T follicular helper cell (primary cell): ENCODE measurements around the gene FZR1.

Experiments
- DNase-seq: peaks from one replicate; pipeline ENCODE4 v3.0.0-alpha.2; 2020; ENCODE audit warnings: low read depth

FZR1 gene

DNA sequence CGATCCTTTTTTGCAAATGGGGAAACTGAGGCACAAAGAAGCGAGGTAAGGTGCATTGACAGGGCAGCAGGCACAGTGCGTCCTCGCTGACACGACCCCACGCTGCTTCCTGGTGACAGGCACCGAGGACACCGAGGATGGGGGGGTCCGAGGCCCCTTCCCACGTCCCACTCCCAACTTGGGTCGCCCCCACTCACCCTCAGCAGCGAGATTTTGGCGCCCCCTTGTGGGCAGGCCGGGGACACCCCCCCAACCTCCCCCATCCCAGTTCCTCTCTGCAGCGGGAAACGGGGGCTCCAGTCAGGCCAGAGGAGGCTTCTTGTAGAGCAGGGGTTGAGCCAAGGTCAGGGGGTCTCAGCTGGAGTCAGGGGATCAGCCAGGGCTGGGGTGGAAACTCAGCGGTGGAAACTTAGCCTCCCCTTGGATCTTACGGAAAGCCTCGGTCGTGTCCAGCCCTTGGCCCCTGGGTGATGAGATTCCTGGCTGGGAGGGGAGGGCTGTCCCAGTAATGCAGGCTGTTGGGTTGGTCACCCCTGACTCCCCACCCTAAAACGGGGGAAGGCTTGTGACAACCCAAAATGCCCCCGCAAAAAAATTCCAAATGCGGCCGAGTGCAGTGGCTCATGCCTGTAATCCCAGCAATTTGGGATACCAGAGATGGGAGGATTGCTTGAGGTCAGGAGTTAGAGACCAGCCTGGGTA, 34.0 kb upstream of the FZR1 start:
- no peak for DNase-seq

DNA sequence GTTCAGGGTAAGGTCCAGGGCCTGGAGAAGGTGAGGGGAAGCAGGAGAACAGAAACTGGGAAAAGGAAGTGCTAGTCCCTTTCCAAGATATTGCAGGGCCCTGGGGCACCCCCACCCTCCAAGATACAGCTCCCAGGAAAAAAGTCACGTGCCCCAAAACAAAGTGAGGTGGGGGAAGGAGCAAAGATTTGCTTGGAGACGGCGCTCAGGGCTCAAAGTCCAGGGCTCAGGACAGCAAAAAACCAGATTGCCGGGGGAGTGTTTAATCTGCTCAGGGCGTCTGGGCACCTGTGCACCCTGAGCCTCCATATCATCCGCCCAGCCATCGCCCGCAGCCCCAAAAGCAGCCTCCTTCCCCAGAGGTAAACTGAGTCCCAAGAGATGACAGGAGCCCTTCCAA, 32.1 kb upstream of the FZR1 start:
- no peak for DNase-seq

DNA sequence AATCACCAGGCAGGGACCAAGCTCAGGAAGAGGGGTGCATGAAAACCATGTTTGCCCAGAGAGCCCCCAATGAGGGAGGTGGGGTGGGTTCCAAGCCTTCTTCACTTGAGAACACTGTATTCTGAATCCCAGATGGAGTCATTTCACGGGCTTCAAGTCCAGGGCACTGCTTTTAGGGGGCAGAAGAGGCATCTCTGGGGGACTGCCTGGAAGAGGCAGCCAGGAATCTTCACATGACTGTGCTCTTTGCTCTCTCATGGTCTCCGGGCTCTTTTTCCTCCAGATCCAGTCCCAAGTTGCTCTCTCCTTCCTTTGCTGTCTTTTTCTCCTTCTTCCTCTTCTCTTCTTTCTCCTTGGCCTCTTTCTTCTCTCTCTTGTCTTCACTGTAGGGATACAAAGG, 31.5 kb upstream of the FZR1 start:
- no peak for DNase-seq

DNA sequence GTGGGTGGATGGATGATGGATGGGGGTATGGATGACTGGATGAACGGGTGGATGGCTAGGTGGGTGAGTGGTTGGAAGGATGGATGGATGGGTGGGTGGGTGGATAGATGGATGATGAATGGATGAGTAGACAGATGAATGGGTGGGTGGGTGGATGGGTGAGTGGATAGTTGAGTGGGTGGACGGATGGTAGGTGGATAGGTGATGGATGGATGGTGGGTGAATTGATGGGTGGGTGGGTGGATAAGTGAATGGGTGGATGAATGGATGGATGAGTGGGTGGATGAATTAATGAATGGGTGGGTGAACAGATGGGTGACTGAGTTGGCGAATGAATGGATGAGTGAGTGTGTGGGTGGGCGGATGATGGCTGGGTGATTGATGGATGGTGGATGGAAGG, 30.7 kb upstream of the FZR1 start:
- no peak for DNase-seq

DNA sequence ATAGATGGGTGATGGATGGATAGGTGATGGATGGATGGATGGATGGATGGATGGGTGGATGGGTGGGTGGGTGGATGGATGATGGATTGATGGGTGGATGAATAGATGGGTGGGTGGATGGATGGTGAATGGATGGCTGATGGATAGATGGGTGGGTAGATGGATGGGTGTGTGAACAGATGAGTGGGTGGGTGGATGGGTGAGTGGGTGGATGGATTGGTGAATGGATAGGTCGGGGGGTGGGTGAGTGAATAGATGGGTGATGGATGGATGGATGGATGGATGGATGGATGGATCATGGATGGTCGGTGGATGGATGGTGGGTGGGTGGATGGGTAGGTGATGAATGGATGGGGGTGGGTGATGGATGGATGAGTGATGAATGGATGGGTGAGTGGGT, 29.3 kb upstream of the FZR1 start:
- no peak for DNase-seq

DNA sequence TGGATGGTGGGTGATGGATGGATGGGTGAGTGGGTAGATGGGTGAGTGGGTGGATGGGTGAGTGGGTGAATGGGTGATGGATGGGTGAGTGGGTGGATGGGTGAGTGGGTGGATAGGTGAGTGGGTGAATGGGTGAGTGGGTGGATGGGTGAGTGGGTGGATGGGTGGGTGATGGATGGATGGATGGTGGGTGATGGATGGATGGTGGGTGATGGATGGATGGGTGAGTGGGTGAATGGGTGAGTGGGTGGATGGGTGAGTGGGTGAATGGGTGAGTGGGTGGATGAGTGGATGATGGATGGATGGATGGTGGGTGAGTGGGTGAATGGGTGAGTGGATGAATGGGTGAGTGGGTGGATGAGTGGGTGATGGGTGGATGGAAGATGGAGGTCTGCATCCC, 28.6 kb upstream of the FZR1 start:
- DNase-seq = no peak

DNA sequence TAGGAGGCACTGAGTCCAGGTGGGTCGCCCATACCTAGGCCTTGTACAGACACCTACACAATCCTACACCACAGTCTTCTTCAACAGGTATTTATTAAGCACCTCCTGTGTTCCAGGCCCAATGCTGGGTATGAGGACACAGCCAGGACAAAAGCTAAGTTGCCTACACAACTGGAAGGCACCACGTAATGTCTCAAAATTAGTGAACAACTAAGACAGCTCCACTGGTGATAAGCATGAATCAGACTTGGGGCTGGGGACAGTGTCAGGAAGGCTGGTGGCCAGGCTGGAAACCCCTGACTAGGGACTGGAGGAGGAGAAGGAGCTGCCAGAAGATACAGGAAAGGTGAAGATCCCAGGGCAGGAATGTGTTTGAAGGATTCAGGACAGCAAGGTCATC, 28.2 kb upstream of the FZR1 start:
- DNase-seq = no peak

DNA sequence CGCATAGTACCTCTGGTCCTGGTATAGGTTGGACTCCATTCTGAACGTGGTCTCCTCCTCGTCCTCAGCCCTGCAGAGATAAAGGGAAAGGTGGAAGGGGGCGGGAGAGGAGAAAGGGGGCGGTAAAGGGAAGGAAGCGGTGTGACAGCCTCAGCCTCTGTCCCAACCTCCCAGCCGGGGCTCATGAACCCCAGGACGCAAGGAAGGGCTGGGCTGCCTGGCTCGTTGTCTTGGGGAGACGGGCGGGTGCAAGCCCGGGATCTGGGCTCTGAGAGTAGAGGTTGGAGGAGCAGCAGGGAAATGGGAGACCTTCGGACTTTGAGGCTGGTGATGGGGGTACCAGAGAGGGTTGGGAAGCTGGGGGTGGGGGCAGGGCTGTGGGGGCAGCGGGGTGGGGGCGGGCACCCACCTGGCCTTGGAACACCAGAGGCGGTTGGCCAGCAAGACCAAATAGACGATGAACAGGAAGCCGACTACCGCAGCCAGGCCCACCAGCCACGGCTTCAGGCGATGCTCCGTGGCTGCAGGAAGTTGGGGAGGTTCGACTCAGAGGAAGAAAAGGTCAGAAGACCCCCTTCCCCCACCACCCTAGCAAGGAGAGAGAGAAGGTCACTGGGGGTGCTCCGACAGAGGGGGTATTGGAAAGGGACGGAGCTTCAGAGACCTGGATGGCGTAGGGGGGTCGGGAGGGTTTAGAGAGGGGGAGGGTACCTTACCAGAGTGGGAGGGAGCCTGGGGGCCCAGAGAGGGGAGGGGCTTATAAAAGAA, 27.5 kb upstream of the FZR1 start:
- no peak for DNase-seq

DNA sequence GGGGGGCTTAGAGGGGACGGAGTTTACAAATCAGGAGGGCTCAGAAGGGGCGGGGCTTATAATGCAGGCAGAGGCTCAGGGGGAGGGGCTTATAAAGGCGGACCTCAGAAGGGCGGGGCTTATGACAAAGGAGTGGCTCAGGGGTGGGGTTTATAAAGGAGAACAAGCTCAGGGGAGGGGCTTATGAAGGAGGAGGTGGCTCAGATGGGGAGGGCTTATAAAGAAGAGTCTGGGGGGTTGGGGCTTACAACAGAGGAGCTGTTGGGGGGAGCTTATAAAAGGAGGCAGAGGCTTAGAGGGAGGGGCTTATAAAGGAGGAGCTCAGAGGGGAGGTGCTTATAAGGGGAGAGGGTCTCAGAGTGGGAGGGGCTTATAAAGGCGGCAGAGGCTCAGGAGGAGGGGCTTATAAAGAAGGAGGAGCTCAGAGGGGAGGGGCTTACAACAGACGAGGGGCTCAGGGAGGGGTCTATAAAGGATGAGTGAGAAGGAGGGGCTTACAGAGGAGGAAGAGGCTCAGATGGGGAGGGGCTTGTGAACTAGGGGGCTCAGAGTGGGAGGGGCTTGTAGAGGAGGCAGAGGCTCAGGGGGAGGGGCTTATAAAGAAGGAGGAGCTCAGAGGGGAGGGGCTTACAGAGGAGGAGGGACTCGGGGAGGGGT, 26.8 kb upstream of the FZR1 start:
- peak; percentile 34 for DNase-seq

DNA sequence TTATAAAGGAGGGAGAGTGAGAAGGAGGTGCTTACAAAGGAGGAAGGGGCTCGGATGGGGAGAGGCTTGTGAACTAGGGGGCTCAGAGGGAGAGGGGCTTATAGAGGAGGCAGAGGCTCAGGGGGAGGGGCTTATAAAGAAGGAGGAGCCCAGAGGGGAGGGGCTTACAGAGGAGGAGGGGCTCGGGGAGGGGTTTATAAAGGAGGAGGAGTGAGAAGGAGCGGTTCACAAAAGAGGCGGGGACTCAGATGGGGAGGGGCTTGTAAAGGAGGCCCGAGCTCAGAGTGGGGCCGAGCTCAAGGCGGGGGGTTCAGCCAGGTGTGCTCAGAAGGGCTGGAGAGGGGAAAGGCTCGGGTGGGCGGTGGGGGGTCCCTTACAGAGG, 26.3 kb upstream of the FZR1 start:
- DNase-seq = peak; percentile 32

DNA sequence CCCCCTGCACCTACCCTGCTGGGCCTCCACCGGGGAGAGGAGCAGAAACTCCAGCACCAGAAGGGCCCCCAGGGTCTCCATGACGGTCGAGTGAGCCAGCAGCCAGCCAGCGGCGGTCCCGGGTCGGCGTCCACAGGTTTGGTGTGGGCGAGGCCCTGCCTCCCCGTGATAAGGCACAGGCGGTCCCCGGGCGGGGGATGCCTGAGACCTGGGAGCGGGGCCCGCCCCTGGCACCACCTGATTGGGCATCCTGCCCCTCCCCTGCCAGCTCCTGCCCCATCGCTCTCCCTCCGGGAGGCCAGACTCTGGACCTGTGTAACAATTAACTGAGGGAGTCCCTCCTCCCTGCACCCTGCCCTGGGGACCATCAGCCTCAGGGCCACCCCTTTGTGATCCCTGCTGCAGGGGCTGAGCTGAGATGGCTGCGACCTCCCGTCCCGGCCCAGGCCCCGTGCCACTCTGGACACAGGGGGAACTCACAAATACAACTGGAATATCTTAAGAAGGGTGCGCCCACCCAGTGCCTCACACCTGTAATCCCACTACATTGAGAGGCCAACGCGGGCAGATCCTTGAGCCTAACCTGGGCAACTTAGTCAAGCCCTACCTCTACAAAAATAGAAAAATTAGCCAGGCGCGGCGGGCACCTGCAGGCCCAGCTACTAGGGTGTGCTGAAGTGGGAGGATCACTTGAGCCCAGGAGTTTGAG, 25.6 kb upstream of the FZR1 start, which contains the start of gene SMIM24:
TSS of gene SMIM24 (minus strand) at position 143 of the 709 bp plus-strand sequence. CDS start at position 81, 62 bp downstream.
- DNase-seq = no peak

DNA sequence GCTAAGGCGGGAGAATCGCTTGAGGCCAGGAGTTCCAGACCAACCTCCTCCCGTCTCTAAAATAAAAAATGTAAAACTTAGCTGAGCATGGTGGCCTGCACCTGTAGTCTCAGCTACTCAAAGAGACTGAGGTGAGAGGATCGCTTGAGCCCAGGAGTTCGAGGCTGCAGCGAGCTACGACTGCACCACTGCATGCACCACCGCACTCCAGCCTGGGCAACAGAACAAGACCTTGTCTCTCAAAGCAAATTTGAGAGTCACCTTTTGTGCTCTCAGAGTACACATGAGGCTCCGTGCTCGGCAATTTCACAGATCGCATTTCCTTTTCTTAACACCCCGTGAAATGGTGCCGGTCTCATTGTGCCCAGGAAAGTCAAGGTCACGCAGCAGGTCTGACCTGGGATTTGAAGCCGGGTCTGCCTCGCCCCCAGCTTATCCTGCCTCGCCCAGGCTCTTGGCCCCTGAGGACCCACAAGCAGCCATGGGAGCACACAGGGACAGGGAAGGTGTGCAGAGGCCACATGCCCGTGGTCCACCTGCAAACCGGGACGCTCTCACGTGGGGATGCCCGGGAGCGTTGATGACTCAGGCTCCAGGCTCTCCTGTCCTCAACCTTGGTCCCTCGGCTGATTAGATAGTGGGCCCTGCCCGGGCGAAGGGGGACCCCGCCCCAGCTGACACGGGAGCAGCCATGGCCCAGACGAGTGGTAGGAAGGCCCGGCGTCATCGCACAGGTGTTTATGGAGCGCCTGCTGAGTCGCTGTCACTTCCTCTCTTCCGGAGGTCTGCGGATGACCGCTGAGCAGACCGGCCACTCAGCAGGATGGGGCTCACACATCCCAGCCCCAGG, 24.6 kb upstream of the FZR1 start:
- no peak for DNase-seq

DNA sequence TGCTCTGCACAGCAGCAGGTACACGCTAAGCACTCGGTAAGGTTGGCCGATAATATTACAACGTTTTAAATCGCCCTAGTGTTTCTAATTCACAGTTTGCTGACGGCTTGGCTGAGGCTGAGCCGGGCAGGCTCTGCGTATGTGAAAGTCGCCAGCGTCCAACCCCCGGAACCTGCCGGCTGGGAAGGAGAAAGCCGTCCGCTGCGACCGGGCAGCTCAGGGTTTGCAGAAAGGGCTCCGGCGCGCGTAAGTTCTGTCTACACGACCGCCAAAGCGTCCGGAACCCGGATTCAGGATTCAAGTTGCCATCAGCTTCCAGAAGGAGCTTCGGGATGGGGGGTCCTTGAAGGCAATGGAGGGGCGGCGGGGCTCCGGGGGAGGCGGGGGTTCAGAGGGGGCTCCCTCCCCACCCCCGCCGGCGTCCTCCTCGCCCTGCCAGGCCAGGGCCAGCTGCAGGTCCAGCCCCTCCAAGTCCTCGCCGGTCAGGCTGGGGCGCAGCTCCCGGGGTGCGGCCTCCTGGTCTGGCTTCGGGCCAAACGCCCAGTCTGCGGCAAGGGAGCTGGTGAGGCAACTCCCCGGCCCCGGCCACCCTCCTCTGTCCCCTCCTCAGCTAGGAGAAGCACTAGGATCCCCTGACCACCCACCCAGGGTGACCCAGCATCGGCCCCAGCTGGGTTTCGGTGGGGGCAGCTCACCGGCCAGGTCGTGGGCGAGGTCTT, 23.4 kb upstream of the FZR1 start:
- DNase-seq = no peak

DNA sequence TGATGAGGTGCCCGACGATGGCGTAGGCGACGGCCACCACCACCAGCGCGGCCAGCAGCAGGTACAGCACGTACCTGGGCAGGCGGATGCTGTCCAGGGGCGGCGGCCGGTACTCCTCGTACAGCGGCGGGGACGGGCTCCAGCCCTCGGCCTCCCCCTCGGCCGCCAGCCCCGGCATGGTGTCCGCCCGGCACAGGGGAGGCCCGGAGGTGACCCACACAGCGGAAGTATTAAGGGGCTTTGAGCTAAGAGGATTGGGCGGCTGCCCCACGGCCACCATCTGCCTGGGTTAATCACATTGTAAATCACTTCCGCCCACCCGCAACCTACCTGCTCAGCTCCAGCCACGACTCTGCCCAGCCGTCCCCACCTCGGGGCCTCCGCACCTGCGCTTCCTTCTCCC, 22.9 kb upstream of the FZR1 start, which contains the start of gene SMIM44:
TSS of gene SMIM44 (minus strand) at position 216 of the 403 bp plus-strand sequence. CDS start at position 178, 38 bp downstream.
- DNase-seq = no peak

DNA sequence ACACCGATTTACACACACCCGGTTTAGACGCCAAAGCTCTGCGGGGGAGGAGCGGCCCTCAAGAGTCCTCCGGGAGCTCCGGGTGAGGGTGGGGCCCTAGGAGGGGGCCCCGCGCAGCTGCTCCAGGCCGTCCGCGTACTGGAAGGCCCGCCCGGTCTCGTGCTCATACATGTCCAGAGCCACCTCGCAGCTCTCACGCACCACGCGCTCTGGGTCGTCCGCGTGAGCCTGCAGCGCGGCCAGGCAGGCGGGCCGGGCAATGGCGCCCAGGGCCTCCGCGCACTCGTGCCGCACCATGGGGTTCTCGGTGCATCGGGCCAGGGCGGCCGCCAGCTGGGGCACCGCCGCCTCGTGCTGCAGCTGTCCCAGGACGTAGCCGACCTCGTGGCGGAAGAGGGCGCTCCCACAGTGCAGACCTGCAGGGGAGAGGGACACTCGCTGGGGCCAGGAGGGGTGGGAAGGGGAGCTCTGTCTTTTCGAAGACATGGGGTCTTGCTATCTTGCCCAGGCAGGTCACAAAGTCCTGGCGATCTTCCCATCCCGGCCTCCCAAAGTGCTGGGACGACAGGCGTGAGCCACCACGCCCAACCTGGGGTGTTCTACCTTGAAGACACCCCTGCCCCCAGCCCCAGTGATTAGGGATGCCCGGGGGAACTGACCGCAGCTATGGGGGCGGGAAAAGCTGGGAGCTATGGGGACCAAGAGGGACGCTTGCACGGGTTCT, 14.6 kb upstream of the FZR1 start:
- no peak for DNase-seq

DNA sequence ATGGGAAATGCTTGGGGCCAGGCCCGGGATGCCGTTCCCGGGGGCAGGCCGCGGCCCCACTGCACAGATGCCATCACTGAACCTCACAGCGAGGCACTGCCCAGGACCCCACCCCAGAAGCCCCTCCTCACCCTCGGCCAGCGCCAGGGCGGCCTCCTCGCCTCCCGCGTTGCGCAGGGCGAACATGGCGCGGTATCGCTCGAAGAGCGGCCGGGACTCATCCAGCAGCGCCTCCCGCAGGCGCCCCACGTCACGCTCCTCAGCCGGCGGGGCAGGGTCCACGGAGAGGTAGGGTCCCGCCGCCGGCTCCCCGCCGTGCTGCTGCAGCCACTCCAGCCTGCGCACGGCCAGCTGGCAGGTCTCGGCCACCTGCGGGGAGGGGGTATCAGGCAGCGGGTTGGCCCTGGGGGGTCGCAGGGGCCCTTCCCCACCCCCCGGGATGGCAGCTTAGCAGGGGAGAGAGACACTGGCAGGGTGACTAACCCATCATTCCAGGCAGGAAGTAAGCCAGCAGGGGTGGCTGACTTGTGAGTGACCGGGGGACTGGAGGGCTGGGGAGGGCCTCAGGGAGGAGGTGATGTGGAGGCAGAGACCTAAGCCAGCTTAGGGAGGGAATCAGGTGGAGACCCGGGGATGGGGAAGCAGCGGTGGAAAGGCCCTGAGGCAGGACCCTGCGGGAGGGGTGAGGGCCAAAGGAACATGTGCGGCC, 13.8 kb upstream of the FZR1 start:
- no peak for DNase-seq

DNA sequence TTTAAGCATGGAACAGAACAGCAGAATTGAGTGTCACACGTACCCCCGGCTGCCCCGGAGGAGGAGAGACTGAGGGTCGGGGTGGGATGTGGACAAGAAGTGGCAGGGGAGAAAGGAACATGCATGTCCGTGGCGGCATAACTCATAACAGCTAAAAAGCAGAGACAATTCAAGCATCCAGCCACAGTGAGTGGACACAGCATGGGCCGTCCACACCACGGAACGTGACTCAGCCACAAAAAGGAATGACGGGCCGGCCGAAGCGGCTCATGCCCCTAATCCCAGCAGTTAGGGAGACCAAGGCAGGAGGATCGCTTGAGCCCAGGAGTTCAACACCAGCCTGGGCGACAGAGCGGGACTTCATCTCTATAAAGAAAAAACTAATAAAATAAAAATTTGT, 13.2 kb upstream of the FZR1 start:
- DNase-seq = no peak

DNA sequence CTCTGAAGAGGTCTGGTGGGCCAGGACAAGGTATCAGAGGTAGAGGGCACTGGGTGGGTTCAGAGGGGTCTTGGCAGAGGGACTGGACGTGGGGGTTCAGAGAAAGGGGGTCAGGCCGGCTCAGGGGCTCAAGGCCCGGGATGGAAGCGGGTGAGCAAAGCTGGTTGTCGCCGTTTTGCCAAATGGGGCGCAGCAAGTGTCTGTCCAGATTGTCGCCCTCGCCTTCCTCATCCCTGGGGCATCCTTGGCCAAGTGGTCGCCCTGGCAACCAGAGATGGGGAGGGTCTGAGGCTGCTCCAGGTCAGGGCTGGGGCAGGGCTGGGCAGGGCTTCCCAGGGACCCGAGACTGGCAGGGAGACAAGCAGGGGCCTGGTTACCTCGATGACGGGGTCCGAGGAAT, 12.5 kb upstream of the FZR1 start:
- DNase-seq = no peak

DNA sequence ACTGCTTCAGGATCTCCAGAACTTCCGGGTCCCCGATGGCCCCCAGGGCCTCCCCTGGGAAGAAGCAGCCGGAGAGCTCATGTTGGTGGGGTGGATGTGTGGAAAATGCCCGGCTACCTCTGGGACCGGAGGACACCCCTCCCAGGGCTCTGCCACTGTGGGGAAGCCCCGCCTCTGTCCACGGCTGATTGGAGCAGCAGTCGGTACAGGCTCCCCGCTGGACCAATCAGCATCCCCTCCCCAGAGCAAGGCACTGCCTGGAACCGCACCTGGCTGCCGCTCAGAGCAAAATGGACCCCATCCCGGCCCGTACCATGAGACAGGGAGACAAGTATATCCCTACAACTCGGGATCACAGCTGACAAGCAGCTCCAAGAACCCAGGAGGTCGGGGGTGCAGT, 12.1 kb upstream of the FZR1 start:
- DNase-seq = no peak
